Kidney (tissue), 14 donors: ENCODE results near the gene NKAIN2. TPM values are rescaled to one million over a fixed set of nuclear protein-coding genes. Genes with fewer than 3 reads are reported as not detected.
A peak's percentile ranks its signal among the peaks of the same experiment; 100 is the strongest.
"Not testable (repeated sequence)": the region's sequence is repeated elsewhere in the genome, so short reads cannot be mapped to it uniquely, and the experiment has no call there.

ENCODE experiments used
- DNase-seq, 5 donors: peaks; one replicate each; pipeline ENCODE4 v3.0.0-alpha.2; 2013 to 2020
- FAIRE-seq: peaks from 2 replicates; lab custom pipeline; 2012; peaks lifted over from hg19 to GRCh38; lab: Jason Lieb, UNC
- H3K27ac ChIP-seq, 2 donors: one replicate each; pipeline ENCODE4 v1.7.0; 2013; ENCODE audit warnings: low read depth in 2 of 2, low read length in 2 of 2, inconsistent platforms in 1 of 2
- H3K27me3 ChIP-seq: one replicate; pipeline ENCODE4 v1.7.1; 2013; ENCODE audit warnings: low read length, inconsistent platforms; ENCODE audit not compliant: control insufficient read depth, insufficient read depth
- H3K36me3 ChIP-seq, 3 donors: one replicate each; pipeline versions ENCODE4 v1.7.0 to v1.7.1; 2013; ENCODE audit warnings: low read length in 3 of 3, control low read depth in 1 of 3, inconsistent platforms in 1 of 3; ENCODE audit not compliant: insufficient read depth in 3 of 3, control insufficient read depth in 2 of 3
- H3K4me1 ChIP-seq, 3 donors: one replicate each; pipeline versions ENCODE4 v1.7.0 to v1.7.1; 2013; ENCODE audit warnings: low read length in 3 of 3, inconsistent platforms in 1 of 3, low read depth in 1 of 3; ENCODE audit not compliant: control insufficient read depth in 2 of 3, insufficient read depth in 2 of 3
- H3K4me3 ChIP-seq, 3 donors: one replicate each; pipeline versions ENCODE4 v1.7.0 to v1.8.1; 2013; ENCODE audit warnings: low read length in 3 of 3, control low read depth in 1 of 3, inconsistent platforms in 1 of 3
- H3K9ac ChIP-seq, 3 donors: one replicate each; pipeline versions ENCODE4 v1.7.0 to v1.7.1; 2013; ENCODE audit warnings: low read length in 3 of 3, control low read depth in 1 of 3, inconsistent platforms in 1 of 3
- H3K9me3 ChIP-seq, 3 donors: one replicate each; pipeline versions ENCODE4 v1.7.0 to v1.7.1; 2013; ENCODE audit warnings: low read length in 3 of 3, control low read depth in 1 of 3, inconsistent platforms in 1 of 3; ENCODE audit not compliant: control insufficient read depth in 2 of 3, insufficient read depth in 1 of 3
- intact Hi-C: fragments of 100-400 bp; cut with DNase I; formaldehyde crosslinking; loops from one replicate; pipeline ENCODE4 v1.11.1; 2022
- polyA plus RNA-seq: library from polyadenylated mRNA; stranded (reverse); fragments of 350-450 nt; fragmentation: Illumina TruSeq; extraction: RNeasy Lipid Tissue Mini Kit (QIAGEN cat#74804); gene quantifications from one replicate; pipeline ENCODE4 v1.2.3, GENCODE V29; 2014; ENCODE audit warnings: low read depth, low replicate concordance; ENCODE audit not compliant: insufficient read depth
- total RNA-seq: library from RNA; stranded (reverse); fragmentation: NEBNext Ultra II Directional; extraction: Animal tissue kit (Norgen Biotek cat#: 25700); gene quantifications from one replicate; pipeline ENCODE4 v1.2.1, GENCODE V29; 2021
- TF ChIP-seq, protein P1 (sequence below): IDR thresholded peaks from 3 replicates; pipeline ENCODE4 v1.5.1; 2012; ENCODE audit warnings: mild to moderate bottlenecking, moderate library complexity, borderline replicate concordance; ENCODE audit not compliant: insufficient read depth; ENCODE audit errors: extremely low read depth
- donor health status: control.
- donor health status: control.
- donor health status: control.
- donor health status: control.
- donor health status: control.
- donor health status: DM: yes; HTN: yes; CAD: no.
- donor health status: Normal renal cell carcinoma (clear cell type).

Gene NKAIN2
- total and polyA plus RNA-seq, 2 donors from 2014 or later, result 0.39 to 1.8 TPM

DNA sequence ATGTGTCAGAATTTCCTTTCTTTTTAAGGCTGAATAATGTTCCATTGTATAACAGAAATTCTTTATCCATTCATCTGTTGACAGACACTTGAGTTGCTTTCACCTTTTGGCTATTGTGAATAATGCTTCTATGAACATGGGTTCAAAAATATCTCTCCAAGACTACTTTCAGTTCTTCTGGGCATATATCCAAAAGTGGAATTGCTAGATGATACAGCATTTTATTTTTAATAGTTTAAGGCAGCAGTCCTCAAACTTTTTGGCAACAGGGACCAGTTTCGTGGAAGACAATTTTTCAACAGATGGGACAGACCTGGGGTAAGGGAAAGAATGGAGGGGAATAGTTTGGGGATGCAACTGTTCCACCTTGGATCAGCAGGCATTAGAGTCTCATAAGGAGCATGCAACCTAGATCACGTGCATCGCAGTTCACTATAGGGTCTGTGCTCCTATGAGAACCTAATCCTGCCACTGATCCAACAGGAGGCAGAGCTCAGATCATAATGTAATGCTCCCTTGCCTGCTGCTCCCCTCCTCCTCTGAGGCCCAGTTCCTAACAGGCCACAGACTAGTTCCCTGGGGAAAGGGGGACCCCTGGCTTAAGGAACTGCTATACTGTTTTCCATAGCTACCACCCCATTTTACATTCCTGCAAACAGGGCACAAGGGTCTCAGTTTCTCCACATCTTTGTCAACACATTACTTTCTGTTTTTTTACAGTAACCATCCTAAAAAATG is 918.6 kb downstream of the NKAIN2 start:
- no peaks in the 10 kb centered on the region for H3K27me3 ChIP-seq
- DNase-seq (no peak), FAIRE-seq (no peak)
- no peak overlapping the region for H3K27ac ChIP-seq
- intact Hi-C loops, result no loop called here
- no peaks in the 10 kb centered on the region for H3K4me1 ChIP-seq
- TF ChIP-seq, protein P1, sequence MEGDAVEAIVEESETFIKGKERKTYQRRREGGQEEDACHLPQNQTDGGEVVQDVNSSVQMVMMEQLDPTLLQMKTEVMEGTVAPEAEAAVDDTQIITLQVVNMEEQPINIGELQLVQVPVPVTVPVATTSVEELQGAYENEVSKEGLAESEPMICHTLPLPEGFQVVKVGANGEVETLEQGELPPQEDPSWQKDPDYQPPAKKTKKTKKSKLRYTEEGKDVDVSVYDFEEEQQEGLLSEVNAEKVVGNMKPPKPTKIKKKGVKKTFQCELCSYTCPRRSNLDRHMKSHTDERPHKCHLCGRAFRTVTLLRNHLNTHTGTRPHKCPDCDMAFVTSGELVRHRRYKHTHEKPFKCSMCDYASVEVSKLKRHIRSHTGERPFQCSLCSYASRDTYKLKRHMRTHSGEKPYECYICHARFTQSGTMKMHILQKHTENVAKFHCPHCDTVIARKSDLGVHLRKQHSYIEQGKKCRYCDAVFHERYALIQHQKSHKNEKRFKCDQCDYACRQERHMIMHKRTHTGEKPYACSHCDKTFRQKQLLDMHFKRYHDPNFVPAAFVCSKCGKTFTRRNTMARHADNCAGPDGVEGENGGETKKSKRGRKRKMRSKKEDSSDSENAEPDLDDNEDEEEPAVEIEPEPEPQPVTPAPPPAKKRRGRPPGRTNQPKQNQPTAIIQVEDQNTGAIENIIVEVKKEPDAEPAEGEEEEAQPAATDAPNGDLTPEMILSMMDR, result no peak
- H3K36me3 ChIP-seq, result no peaks in the 10 kb centered on the region
- no peak overlapping the region for H3K4me3 ChIP-seq
- H3K9me3 ChIP-seq, result no peaks in the 10 kb centered on the region
- no peak overlapping the region for H3K9ac ChIP-seq

DNA sequence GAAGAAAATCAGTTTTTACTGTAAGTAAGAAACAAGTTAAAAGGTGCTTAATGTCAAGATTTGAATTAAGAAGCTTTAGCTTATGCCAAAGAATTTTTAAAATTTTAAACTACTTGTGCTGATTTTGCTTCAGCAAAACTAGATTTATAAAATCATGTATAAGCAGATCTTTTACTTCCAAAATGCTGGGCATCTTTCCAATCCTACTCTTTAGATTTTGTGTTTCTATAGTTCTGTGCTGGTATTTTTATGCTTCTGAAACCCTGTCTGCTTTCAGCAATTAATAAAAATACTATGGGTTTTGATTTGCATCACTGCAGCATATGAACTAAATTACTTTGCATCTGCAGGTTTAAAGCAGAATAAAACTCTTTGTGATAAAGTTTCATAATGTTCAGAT is 920.0 kb downstream of the NKAIN2 start:
- no peaks in the 10 kb centered on the region for H3K36me3 ChIP-seq
- no peaks in the 10 kb centered on the region for H3K9me3 ChIP-seq
- no peak overlapping the region for H3K9ac ChIP-seq
- FAIRE-seq (no peak), DNase-seq (peak in 1 of 5 donors; percentile 6)
- intact Hi-C loops, result no loop called here
- H3K27ac ChIP-seq, result no peak overlapping the region
- no peak overlapping the region for H3K4me3 ChIP-seq
- H3K4me1 ChIP-seq, result no peaks in the 10 kb centered on the region
- TF ChIP-seq, protein P1, result no peak
- no peaks in the 10 kb centered on the region for H3K27me3 ChIP-seq

DNA sequence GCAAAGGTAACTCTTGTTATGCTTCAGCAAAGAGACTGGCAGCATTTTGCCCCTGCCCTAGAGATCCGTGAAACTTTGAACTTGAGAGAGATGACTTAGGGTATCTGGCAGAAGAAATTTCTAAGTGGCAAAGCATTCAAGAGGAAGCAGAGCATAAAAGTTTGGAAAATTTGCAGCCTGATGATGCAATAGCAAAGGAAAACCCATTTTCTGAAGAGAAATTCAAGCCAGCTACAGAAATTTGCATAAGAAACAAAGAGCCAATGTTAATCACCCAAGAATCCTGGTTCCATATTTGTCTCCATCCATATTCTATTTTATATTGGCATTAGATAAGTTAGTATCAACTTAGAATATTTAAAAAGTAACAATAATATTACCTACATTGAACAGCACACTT is 934.1 kb downstream of the NKAIN2 start:
- not testable (repeated sequence) for DNase-seq, FAIRE-seq

DNA sequence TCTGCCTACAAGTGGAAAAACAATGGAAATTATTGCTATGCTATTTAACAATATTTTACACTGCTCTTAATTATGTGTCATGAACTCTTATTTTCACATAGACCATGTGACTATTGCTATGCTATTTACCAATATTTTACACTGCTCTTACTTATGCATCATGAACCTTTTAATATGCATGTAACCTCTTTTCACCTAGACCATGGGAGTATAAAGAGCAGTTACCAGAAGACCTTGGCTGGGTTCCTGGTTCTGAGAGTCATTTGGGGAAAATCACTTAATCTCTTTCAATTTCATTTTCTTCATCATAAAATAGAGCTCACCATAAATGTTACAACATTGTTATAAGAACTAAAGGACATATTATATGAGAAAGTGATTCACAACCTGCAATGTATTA is 934.8 kb downstream of the NKAIN2 start:
- no peak for FAIRE-seq
- Histone ChIP-seq H3K9ac (no peak overlapping the region), H3K27me3 (no peaks in the 10 kb centered on the region), H3K4me3 (no peak overlapping the region), H3K36me3 (no peaks in the 10 kb centered on the region), H3K27ac (no peak overlapping the region), H3K9me3 (peaks cover 0 to under 1% (median 0%) of the 10 kb centered on the region in 3 donors), H3K4me1 (no peaks in the 10 kb centered on the region)
- TF ChIP-seq, protein P1, result no peak
- no peak for DNase-seq
- intact Hi-C loops, result no loop called here

More for the DNA sequence above, 934.1 kb downstream of the NKAIN2 start:
- H3K4me1 ChIP-seq, intact Hi-C loops, H3K27ac ChIP-seq, H3K9ac ChIP-seq, H3K4me3 ChIP-seq, H3K36me3 ChIP-seq, H3K9me3 ChIP-seq, H3K27me3 ChIP-seq: not testable (repeated sequence)
